ENCODE measurements around the gene B3GALT2.
"Not testable (repeated sequence)": the region's sequence is repeated elsewhere in the genome, so short reads cannot be mapped to it uniquely, and the experiment has no call there.

B3GALT2 gene, protein sequence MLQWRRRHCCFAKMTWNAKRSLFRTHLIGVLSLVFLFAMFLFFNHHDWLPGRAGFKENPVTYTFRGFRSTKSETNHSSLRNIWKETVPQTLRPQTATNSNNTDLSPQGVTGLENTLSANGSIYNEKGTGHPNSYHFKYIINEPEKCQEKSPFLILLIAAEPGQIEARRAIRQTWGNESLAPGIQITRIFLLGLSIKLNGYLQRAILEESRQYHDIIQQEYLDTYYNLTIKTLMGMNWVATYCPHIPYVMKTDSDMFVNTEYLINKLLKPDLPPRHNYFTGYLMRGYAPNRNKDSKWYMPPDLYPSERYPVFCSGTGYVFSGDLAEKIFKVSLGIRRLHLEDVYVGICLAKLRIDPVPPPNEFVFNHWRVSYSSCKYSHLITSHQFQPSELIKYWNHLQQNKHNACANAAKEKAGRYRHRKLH

DNA sequence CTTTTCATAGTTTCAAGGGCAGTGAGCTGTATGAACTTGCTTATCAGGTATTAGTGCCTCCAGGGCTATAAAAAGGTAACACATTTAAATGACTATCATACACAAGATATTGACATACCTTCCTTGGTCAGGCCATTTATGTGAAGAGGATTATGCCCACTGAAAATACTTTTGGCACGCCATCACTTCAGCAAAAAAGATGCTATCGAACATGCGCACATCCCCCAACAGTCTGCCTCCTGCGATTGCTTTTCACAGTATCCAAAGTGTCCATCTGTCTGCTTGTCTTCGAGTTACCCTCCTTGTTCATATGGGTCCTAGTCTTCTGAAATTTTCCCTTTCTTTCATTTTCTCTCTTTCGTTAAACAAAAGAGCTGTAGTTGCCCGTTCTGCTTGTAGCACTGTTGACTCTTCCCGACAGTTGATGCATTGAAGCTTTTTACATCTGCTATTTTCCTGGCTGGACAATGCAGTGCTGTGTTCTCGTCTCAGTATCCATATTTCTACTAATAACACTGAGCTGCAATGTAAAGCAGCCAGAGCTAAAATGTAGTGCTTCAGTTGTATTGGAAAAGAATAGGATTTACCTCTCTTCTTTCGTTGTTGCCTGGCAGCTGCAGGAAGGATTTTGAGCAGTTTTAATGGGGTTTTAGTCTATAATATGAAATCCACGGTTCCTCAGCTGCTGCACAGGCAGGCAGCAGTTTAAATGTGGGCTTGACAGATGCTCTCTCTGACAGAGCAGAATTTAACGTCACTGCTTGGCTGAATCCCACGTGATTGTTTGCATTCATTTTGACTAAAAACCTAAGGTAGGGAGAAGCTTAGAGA, at the start of gene B3GALT2:
B3GALT2 (minus strand) TSS at position 713 of the 831 bp plus-strand sequence. CDS start 5,051 bp downstream, outside the sequence.
- peak in 1 of 2 donors; percentile 42 for DNase-seq

DNA sequence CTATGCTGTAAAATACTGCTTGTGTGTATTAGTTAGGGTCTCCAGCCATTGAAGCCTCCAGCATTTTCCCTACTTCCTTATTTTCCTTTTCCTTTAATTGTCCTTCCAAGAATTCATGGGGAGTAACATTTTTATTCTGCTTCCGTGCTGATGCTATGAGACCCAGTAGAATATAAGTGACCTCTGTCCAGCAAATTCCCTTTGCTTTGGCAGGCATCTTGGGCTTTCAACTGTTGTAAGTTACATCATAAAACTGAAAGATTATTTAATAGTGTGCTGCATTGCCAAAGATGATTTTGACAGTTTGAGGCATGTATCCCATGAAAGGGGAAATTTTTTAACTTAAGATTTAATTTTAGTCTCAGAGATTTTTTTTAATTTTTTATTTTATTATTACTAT, 48.1 kb upstream of the B3GALT2 start:
- DNase-seq: no peak

DNA sequence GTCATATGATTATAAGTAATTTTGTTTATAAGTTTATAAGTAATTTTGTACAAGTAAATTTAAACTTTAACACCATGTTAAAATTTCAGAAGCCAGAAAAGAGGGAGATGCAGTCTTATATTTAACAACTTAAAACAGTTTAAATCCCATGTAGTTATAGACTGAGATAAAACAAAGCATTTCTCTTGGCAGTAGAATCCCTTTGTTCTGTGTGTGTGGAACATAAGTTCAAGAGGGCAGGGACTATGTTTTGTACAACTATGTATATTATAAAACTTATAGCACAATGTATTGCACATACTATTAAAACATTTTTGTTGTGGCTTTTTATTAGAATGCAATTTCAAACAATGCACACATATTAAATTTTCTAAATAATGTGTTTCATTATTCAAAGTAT, 44.7 kb upstream of the B3GALT2 start:
- DNase-seq: not testable (repeated sequence)

DNA sequence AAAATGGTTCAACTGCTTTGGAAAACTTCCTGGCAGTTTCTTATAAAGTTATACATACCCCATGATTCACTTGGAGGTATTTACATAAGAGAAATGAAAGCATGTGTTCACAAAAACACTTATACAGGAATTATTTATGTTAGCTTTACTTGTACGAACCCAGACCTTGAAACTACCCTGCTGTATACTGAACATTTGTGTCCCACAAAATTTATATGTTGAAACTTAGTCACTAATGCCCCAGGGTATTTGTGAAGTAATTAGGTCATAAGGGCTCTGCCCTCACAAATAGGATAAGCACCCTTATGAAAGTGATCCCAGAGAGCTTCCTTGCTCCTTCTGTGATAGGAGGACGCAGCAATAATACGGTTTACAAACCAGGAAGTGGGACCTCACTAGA, 42.7 kb upstream of the B3GALT2 start:
- DNase-seq: no peak

DNA sequence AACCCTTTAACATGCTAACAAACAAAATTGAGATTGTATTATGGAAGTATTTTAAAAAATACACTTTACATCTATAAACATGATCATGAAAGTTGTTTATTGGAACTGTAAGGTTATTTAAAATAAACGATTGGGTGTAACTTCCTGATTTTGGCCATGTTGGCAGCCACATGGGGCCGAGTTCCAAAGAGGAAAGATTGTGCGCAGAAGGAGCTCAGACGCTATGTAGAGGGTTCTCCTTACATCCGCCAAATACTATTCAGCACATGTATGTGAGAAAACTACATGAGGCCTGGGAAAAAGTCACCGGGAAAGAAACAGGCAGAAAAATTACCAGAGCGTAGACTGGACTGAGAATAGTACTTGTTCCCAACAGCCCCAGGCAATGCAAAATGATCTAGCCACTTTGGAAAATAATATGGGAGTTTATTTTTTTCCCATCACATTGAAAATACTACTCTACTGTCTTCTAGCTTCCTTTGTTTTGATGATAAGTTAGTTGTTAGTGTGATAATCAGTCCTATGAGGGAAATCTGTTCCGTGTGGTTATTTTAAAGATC, 35.7 kb upstream of the B3GALT2 start:
- no peak for DNase-seq

DNA sequence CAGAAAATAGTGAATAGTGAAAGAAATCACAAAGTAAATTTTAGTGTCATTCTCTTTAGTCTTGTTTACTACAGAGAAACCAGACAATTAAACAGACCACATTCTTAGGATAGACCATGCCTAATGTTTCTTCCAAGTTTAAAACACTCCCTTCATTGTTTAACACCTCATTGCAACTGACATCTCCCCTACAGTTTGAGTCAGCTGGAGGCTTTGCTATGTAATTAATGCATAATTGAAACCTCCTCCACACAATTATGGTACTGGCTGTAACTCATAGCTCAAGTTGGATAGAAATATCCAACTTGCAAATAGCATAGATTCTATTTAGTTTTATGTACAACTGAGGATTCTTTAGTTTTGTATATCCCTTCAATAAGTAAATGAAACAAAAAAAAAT, 35.2 kb upstream of the B3GALT2 start:
- DNase-seq: no peak

DNA sequence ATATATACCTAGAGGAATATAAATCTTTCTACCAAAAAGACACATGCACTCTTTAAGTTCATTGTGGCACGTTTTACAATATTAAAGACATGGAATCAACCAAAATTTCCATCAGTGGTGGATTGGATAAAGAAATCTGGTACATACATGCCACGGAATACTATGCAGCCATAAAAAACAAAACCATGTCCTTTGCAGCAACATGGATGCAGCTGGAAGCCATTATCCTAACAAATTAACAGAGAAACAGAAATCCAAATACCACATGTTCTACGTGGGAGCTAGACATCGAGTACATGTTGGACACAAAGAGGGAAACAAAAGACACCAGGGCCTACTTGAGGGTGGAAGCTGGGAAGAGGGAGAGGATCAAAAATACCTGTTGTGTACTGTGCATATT, 33.0 kb upstream of the B3GALT2 start:
- DNase-seq: no peak

DNA sequence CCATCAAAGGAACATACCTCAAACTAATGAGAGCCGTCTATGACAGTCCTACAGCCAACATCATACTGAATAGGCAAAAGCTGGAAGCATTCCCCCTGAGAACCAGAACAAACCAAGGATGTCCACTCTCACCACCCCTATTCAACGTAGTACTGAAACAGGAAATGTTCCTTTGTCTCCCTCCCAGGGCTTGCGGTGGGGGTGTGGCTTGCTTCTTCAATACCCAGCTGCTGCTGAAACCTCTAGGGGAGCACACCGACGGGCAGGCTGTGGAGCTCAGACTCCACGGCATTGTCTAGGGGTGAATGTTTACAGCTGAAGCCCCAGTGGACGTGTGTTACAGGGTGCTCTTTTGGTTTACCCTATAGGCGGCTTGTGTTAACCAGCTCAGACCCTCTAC, 30.5 kb upstream of the B3GALT2 start:
- DNase-seq: no peak

DNA sequence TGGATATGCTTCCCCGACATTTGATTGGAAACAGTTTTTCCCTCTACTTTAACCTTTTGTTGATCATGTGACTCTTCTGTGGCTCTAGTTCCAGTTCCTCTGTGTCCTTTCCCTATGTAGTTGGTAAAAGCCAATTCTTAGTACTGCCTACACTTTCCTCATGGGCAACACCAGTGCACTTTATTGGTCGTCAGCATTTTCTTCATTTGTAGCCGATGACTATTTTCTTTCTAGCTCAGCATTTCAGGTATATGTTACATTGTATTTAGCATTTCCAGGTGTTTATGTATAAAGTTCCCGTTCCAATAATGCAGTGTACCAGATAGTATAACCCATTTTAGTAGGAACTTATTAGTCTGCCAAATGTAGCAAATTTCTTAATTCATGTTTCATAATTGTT, 27.6 kb upstream of the B3GALT2 start:
- no peak for DNase-seq

DNA sequence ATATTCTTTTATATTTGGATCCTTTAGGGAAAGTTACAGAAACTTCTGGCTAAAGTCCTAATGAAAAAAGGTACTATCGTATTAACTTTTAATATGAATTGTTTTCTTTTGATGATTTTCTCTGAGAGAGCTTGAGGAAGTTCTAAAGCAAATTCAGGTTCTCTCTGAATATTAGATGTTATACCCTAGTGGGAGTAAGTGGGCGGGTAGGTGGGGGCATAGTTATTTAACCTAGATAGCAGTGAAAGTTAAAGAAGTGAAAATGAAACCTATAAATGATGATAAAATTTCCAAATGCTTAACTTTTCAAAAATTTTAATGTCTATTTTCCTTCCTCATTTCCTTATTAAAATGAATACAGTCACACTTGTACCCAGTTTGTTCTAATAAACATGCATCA, 26.2 kb upstream of the B3GALT2 start:
- DNase-seq: no peak

DNA sequence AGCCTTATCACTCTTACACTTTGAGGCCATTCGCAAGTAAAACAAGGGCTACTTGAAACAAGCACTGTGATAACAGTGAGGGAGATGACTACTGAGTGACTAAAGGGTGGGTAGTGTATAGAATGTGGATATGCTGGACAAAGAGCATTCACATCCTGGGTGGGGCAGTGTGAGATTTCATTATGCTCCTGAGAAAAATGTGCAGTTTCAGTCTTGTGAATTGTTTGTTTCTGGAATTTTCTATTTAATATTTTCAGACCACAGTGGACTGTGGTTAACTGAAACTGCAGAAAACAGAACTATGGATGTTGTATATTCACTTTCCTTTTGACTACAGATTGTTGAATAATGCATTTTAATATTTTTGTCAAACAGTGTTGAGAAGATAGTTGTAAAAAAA, 25.1 kb upstream of the B3GALT2 start:
- DNase-seq: no peak

DNA sequence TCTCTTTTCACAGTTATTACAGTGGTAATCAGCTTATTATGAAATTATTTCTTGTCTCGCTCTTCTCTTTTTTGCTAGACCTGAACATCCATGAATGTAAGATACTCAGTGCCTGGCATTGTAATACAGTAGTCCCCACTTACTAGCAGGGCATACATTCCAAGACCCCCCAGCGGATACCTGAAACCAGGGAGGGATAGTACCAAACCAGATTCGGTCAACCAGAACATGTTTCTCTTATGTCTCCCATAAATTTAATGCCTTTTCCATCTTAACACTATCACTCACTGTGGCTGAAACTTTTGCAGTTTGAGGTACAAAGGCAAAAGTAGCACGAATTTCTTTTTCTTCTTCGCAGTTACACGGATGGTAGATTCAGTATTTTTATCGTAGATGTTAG, 24.6 kb upstream of the B3GALT2 start:
- no peak for DNase-seq

DNA sequence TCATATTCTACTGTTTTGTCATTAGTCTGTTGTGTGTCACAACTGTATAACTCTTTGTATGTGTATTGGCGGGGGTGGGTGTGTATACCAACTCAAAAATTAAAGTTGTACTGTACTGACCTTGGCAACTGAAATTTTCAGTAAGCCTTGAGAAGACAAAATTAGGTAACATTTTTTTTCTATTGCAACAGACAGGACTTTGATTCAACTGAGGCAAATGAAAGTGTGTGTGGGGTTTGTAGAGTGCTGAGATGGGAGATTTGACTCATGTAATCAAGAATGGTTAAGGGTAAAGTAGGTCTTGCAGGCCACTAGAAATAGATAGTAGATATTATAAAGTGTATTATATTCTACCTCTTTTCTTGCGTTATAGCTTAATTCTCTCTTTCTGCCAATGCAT, 14.6 kb upstream of the B3GALT2 start:
- DNase-seq: no peak

DNA sequence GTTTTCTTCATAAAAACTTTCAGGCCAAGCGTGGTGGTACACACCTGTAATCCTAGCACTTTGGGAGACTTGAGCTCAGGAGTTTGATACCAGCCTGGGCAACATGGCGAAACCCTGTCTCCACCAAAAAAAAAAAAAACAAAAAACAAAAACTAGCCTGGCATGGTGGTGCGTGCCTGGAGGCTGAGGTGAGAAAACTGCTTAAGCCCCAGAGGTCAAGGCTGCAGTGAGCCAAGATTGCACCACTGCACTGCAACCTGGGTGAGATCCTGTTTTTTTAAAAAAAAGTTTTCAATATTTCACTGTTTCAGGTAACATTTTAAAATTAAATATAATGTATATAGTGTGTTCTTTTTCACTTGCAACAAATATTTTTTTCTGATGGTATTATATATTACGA, 13.5 kb upstream of the B3GALT2 start:
- no peak for DNase-seq

DNA sequence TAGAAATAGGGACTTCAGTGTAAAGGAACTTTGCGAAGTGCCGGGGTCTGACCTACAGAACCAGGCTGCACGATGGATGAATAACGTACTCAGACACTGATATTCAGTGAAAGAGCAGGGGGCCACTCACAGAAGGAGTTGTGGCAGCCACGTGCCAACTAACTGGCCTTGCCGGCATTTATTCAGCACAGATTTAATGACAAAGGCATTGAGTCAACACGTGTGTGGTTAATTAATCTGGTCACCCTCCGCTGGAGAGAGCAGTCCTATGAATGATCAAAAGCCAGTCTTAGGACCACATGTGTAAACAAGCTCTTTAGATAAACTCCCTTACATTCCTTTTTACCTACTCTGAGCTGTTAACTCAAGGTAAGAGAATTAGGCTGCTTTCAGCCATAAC, 6.2 kb upstream of the B3GALT2 start:
- no peak for DNase-seq

DNA sequence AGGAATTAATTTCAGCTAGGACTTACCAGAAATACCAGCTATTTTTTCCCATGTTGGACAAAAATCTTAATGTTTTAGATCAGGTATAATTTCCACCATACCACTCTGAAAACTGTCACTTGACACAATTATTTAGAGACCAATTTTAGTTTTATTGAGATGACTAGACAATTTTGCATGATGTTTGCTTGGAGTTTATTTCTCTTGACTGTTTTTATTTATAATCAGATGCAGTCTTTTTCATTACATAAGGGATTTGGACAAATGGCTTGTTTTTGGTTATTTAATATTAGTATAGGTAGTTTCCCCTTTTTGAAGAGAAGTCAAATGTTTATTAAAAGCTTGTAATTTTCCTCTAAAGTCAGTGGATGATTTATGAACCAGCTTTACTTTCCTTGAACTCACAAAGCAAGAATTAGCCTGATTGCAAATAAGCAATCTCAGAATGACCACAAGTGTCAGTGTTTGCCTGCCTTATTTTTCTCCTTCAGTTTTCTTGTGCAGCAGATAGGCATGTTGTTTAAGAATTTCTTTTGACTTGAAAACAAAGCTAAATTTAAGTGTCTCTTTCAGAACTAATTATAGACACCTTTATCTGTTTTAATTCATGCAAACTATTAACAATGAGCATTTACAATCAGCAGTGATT, 3.8 kb upstream of the B3GALT2 start:
- no peak for DNase-seq

DNA sequence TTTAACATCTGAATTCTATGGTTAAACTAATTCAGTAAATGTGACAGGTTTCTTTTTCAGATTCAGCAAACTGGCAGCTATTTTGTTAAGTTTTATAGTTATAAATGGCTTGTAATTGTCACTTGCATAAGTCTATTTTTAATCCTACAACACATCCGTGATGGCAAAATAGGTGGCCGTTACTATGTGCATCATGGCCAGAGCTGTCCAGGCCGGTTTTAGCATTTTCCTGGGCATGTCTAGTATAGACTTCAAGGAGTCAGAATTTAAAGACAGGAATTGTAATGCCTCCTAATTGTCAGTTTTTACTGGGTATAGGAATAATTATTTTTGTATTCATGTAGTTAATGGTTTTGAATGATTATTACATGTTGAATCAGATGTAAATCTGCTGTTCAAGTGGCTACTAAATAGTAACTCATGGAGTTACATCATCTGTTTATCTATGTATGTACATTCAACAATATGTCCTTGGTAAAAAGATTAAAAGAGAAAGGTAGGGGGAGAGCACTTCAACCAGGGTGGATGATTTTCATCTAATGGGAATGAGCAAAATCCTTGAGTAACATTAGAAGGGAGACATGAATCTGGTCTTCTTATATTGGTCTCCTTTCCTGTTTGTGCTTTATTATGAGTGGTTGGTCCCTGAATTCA, 3.2 kb upstream of the B3GALT2 start:
- DNase-seq: no peak

DNA sequence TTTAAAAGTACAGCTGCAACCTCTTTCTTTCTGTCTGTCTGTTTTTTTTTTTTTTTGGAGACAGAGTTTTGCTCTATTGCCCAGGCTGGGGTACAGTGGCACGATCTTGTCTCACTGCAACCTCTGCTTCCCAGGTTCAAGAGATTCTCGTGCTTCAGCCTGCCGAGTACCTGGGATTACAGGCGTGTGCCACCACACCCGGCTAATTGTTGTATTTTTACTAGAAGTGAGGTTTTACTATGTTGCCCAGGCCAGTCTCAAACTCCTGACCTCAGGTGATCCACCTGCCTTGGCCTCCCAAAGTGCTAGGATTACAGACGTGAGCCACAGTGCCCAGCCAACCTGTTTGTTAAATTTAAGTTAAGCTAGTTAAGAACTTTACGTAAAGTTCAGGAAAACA, 2.5 kb upstream of the B3GALT2 start:
- not testable (repeated sequence) for DNase-seq

DNA sequence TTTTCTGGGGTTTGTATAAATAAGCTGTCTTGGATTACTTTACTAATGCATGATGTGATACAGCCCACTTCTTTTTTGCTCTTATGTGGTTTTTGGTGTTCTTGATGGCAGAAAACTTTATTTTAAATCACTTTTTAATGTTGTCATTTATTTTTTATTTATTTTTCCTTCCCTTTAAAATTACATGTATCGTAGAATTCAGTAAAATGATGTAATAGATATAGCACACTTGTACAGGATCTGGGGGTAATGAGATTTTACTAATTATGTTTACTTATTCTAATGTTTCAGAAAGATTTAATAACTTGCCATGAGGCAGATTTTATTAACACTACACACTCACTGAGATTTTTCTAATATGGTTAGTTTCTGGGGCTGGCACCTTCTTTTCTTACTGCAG, 701 bp upstream of the B3GALT2 start:
- DNase-seq: no peak

DNA sequence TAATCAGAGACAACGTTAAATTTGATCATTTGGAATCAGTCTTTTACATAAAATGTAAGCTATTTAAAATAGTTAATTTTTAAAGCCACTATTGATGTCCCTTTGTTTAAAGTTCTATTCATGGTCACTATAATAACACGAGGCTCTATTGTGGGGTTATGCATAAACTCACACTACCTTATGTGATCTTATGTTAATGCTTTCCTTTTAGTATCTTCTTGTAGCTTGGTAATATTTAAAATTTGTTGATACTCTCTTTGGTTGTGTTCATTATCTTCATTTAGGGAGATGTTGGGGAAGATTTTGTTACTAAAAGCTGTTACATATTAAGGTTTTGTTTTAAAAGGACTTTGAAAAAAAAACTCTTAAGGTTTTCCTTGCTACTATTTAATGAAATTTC, 1.2 kb downstream of the B3GALT2 start:
- no peak for DNase-seq

DNA sequence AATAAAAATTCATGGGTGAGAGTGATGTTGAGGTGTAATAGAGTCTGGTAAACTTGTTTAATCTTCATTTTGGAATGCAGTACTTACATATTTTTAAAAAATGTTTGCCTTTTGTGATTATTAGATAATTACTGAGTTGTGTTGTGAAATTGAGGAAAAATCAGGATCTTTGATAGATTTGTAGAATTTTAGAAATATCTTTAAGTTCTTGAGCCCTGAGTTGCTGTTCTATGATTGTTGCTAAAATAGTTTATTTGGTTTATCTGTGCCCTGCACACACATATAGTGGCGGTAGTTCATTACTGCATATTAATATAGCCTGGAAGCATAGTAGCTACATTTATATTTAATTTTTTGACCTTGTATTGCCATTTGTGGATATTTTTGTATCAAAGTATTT, 1.6 kb downstream of the B3GALT2 start:
- no peak for DNase-seq

DNA sequence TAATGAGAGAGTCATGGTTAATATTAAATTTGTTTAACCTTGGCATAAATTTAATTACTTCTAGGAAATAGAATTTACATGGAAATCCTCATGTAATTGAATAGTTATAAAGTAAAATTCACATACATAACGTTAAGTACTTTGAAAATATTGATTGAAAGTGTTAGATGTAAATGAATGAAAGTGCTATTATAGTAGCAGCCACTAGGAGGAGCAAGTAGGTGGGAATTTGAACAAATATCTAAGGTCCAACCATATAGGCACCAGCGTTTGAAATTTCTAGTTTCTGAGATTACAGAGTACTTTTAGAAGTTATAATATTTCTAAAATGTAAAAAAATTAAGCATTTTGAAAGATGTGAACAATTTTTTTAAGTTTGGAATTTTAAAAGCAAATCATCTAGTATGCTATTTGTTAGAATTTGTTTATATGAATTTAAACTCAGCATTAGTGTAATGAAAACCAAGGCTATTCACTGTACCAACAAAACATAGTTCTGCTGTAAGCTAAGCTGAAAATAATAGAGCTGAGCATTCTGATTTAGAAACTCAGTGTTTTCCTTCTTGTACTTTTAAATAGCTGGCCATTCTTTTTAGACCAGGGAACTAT, 3.3 kb downstream of the B3GALT2 start:
- DNase-seq: peak in 1 of 2 donors; percentile 67
